HG03571 (cell line): Measurements from ENCODE around the gene PSD2.

Experiments used
- ATAC-seq: cut with Tn5 transposase; IDR thresholded peaks from one replicate; pipeline ENCODE4 v1.9.1; 2021; ENCODE audit not compliant: unreplicated experiment

The PSD2 gene

GRCh38 chr5:139835656-139836055 is 40.0 kb downstream of the PSD2 start:
- no peak for ATAC-seq

GRCh38 chr5:139836469-139837208 is 41.0 kb downstream of the PSD2 start:
- ATAC-seq = no peak

- ATAC-seq = no peak
Observed at GRCh38 chr5:139837711-139838380, 42.2 kb downstream of the PSD2 start.

GRCh38 chr5:139838381-139839197 is 43.0 kb downstream of the PSD2 start:
- ATAC-seq = no peak

- no peak for ATAC-seq
Observed at GRCh38 chr5:139839232-139839815, 43.7 kb downstream of the PSD2 start.

GRCh38 chr5:139839918-139840317 is 44.3 kb downstream of the PSD2 start:
- no peak for ATAC-seq

GRCh38 chr5:139841549-139841948 is 45.9 kb downstream of the PSD2 start:
- no peak for ATAC-seq

GRCh38 chr5:139842321-139842720 is 46.7 kb downstream of the PSD2 start:
- ATAC-seq = no peak

- no peak for ATAC-seq
Observed at GRCh38 chr5:139843991-139844390, 48.4 kb downstream of the PSD2 start.

GRCh38 chr5:139844472-139845145 is 49.0 kb downstream of the PSD2 start:
- ATAC-seq = peak; percentile 42

- no peak for ATAC-seq
Observed at GRCh38 chr5:139845846-139846681, 50.5 kb downstream of the PSD2 start.

GRCh38 chr5:139847091-139847490 is 51.5 kb downstream of the PSD2 start:
- ATAC-seq = no peak

- ATAC-seq = peak; percentile 64
Observed at GRCh38 chr5:139847790-139848507, 52.3 kb downstream of the PSD2 start.

GRCh38 chr5:139848508-139849100 is 53.0 kb downstream of the PSD2 start:
- ATAC-seq = no peak

GRCh38 chr5:139849501-139849900 is 53.9 kb downstream of the PSD2 start:
- no peak for ATAC-seq

- ATAC-seq = no peak
Observed at GRCh38 chr5:139849942-139850341, 54.3 kb downstream of the PSD2 start.

- ATAC-seq = no peak
Observed at GRCh38 chr5:139850423-139851016, 54.9 kb downstream of the PSD2 start.

- no peak for ATAC-seq
Observed at GRCh38 chr5:139851558-139851957, 56.0 kb downstream of the PSD2 start.
